Sigmoid colon (tissue), 7 donors: ENCODE data around the gene POLN. TPM values are rescaled to one million over a fixed set of nuclear protein-coding genes. Genes with fewer than 3 reads are reported as not detected.

Source experiments
- DNase-seq: peaks from one replicate; pipeline ENCODE4 v3.0.0-alpha.2; 2019
- H3K27ac ChIP-seq, 4 donors: fragments of 200-600 bp; sonication (generic); one replicate each; pipeline ENCODE4 v1.5.1; 2016 to 2019; ENCODE audit warnings: mild to moderate bottlenecking in 1 of 4
- H3K27me3 ChIP-seq, 3 donors: fragments of 200-600 bp; sonication (generic); one replicate each; pipeline ENCODE4 v1.5.1; 2019; ENCODE audit warnings: mild to moderate bottlenecking in 1 of 3
- H3K36me3 ChIP-seq, 4 donors: fragments of 200-600 bp; sonication (generic); one replicate each; pipeline ENCODE4 v1.5.1; 2016 to 2019
- H3K4me1 ChIP-seq, 4 donors: fragments of 200-600 bp; sonication (generic); one replicate each; pipeline ENCODE4 v1.5.1; 2017 to 2019
- H3K4me3 ChIP-seq, 4 donors: fragments of 200-600 bp; sonication (generic); one replicate each; pipeline ENCODE4 v1.5.1; 2017 to 2019; ENCODE audit warnings: mild to moderate bottlenecking in 2 of 4, moderate library complexity in 1 of 4
- H3K9me3 ChIP-seq, 4 donors: fragments of 200-600 bp in 3 of 4; sonication (generic) in 3 of 4; one replicate each; pipeline versions ENCODE4 v1.5.1 to v1.6.1; 2013 to 2019
- CTCF ChIP-seq, 4 experiments: fragments of 450-650 bp in 3 of 4; fragments of 200-600 bp in 1 of 4; IDR thresholded peaks; one replicate each; pipeline ENCODE4 v1.5.1; 2016 to 2019; ENCODE audit warnings: antibody characterized with exemption in 4 of 4, mild to moderate bottlenecking in 3 of 4, moderate library complexity in 2 of 4
- EP300 ChIP-seq, 4 donors: sonication (generic); formaldehyde crosslinking; IDR thresholded peaks; one replicate each; pipeline ENCODE4 v1.6.1; 2017; ENCODE audit warnings: antibody characterized with exemption in 4 of 4
- POLR2A ChIP-seq, 2 donors: fragments of 450-650 bp; IDR thresholded peaks; one replicate each; pipeline ENCODE4 v1.6.1; 2016; ENCODE audit warnings: antibody characterized with exemption in 2 of 2, mild to moderate bottlenecking in 2 of 2, moderate library complexity in 2 of 2
- POLR2AphosphoS5 ChIP-seq, 4 donors: sonication (generic); formaldehyde crosslinking; IDR thresholded peaks; one replicate each; pipeline ENCODE4 v1.6.1; 2017; ENCODE audit warnings: antibody characterized with exemption in 4 of 4
- WGBS, 2 donors: extraction: QIAGEN DNeasy Blood & Tissue Kit; methylation state at CpG; one replicate each; pipeline ENCODE4 v1.1.7; 2013; 5-methylcytosine and 5-hydroxymethylcytosine counted together
- intact Hi-C: fragments of 100-400 bp; cut with DNase I; formaldehyde crosslinking; loops from one replicate; pipeline ENCODE4 v1.15.1; 2023
- polyA plus RNA-seq, 3 donors: library from polyadenylated mRNA; stranded (reverse); fragments of 200-250 nt; gene quantifications; one replicate each; pipeline ENCODE4 v1.2.3, GENCODE V29; 2013
- total RNA-seq, 4 donors: library from RNA; depleted of rRNA; stranded (reverse); fragments of >200 nt; gene quantifications; one replicate each; pipeline ENCODE4 v1.1.0, GENCODE V29; 2016
- donor health status: healthy with polysubstance abuse.
- donor health status: Bipolar disorder and iron deficiency.
- donor health status: healthy.

The POLN gene
- total and polyA plus RNA-seq, 7 donors: 0.60 to 9.4 (median 2.0) TPM; not detected in 1

- H3K9me3 ChIP-seq: no peaks in the 10 kb centered on the region
- H3K27me3 ChIP-seq: no peaks in the 10 kb centered on the region
- no peak for DNase-seq
- intact Hi-C loops: no loop called here
- no peaks in the 10 kb centered on the region for H3K4me1 ChIP-seq
- peaks cover 0 to 10% (median 0%) of the 10 kb centered on the region in 4 donors for H3K36me3 ChIP-seq
- TF ChIP-seq POLR2AphosphoS5 (IDR thresholded peaks at IDR 0.05) (no peak), POLR2A (IDR thresholded peaks at IDR 0.05) (no peak), CTCF (IDR thresholded peaks at IDR 0.05) (no peak), EP300 (IDR thresholded peaks at IDR 0.05) (no peak)
- no peak overlapping the region for H3K4me3 ChIP-seq
- WGBS, 2 donors: 72 to 77% methylated on average over 8 of the region's 8 CpGs
- H3K27ac ChIP-seq: no peak overlapping the region
These were observed 69.2 kb downstream of the POLN start for GRCh38 chr4:2172627-2173231.

- no peak overlapping the region for H3K27ac ChIP-seq
- TF ChIP-seq POLR2A (IDR thresholded peaks at IDR 0.05) (no peak), EP300 (IDR thresholded peaks at IDR 0.05) (no peak)
- DNase-seq: no peak
- WGBS, 2 donors: 73 to 86% methylated on average over 4 of the region's 4 CpGs
- H3K4me3 ChIP-seq: no peak overlapping the region
- peaks cover 0 to 10% (median 0%) of the 10 kb centered on the region in 4 donors for H3K36me3 ChIP-seq
- no peaks in the 10 kb centered on the region for H3K9me3 ChIP-seq
- H3K4me1 ChIP-seq: no peaks in the 10 kb centered on the region
- intact Hi-C loops: no loop called here
- H3K27me3 ChIP-seq: no peaks in the 10 kb centered on the region
These were observed 69.8 kb downstream of the POLN start for GRCh38 chr4:2172161-2172560.

- H3K27me3 ChIP-seq: no peaks in the 10 kb centered on the region
- no peaks in the 10 kb centered on the region for H3K9me3 ChIP-seq
- H3K36me3 ChIP-seq: peaks cover 0 to 14% (median 0%) of the 10 kb centered on the region in 4 donors
- DNase-seq: no peak
- no peak for TF ChIP-seq CTCF (IDR thresholded peaks at IDR 0.05)
- TF ChIP-seq POLR2A (IDR thresholded peaks at IDR 0.05): no peak
- no peak for TF ChIP-seq EP300 (IDR thresholded peaks at IDR 0.05)
- no peak for TF ChIP-seq POLR2AphosphoS5 (IDR thresholded peaks at IDR 0.05)
- WGBS, 2 donors: 46 to 73% methylated on average over 12 of the region's 12 CpGs
- H3K27ac ChIP-seq: no peak overlapping the region
- no peak overlapping the region for H3K4me3 ChIP-seq
- H3K4me1 ChIP-seq: no peaks in the 10 kb centered on the region
- intact Hi-C loops: no loop called here
These were observed 73.2 kb downstream of the POLN start for GRCh38 chr4:2168469-2169319.

GRCh38 chr4:2166253-2166652 lies 75.7 kb downstream of the POLN start:
- no peak for DNase-seq
- no peaks in the 10 kb centered on the region for H3K4me1 ChIP-seq
- TF ChIP-seq POLR2AphosphoS5 (IDR thresholded peaks at IDR 0.05) (no peak), POLR2A (IDR thresholded peaks at IDR 0.05) (no peak), CTCF (IDR thresholded peaks at IDR 0.05) (no peak), EP300 (IDR thresholded peaks at IDR 0.05) (no peak)
- intact Hi-C loops: no loop called here
- H3K27ac ChIP-seq: no peak overlapping the region
- no peaks in the 10 kb centered on the region for H3K27me3 ChIP-seq
- WGBS, 2 donors: 26 to 75% methylated on average over 5 of the region's 5 CpGs
- peaks cover 0 to 14% (median 0%) of the 10 kb centered on the region in 4 donors for H3K36me3 ChIP-seq
- H3K4me3 ChIP-seq: no peak overlapping the region
- no peaks in the 10 kb centered on the region for H3K9me3 ChIP-seq

GRCh38 chr4:2165391-2165790 lies 76.5 kb downstream of the POLN start:
- intact Hi-C loops: no loop called here
- Histone ChIP-seq H3K27me3 (no peaks in the 10 kb centered on the region), H3K27ac (no peak overlapping the region), H3K4me3 (no peak overlapping the region), H3K4me1 (no peaks in the 10 kb centered on the region), H3K9me3 (no peaks in the 10 kb centered on the region), H3K36me3 (peaks cover 0 to 11% (median 0%) of the 10 kb centered on the region in 4 donors)
- no peak for DNase-seq
- 97 to 98% methylated on average over 7 of the region's 7 CpGs for WGBS, 2 donors
- TF ChIP-seq POLR2AphosphoS5 (IDR thresholded peaks at IDR 0.05) (no peak), CTCF (IDR thresholded peaks at IDR 0.05) (no peak), EP300 (IDR thresholded peaks at IDR 0.05) (no peak), POLR2A (IDR thresholded peaks at IDR 0.05) (no peak)
